GM18951 (cell line): ENCODE results near the gene SNX13.

ENCODE experiments used
- POLR2A ChIP-seq: IDR thresholded peaks from 4 replicates; pipeline ENCODE4 v1.6.1; 2011; ENCODE audit warnings: mild to moderate bottlenecking; ENCODE audit not compliant: insufficient read length, insufficient read depth; ENCODE audit errors: extremely low read depth
- in situ Hi-C: fragments of 300-500 bp; cut with MboI; formaldehyde crosslinking; loops from one replicate; pipeline ENCODE4 v1.12.0; 2022; ENCODE audit warnings: low sequenced_read_pairs, mixed read lengths, inconsistent platforms; ENCODE audit not compliant: unreplicated experiment

Gene SNX13, protein sequence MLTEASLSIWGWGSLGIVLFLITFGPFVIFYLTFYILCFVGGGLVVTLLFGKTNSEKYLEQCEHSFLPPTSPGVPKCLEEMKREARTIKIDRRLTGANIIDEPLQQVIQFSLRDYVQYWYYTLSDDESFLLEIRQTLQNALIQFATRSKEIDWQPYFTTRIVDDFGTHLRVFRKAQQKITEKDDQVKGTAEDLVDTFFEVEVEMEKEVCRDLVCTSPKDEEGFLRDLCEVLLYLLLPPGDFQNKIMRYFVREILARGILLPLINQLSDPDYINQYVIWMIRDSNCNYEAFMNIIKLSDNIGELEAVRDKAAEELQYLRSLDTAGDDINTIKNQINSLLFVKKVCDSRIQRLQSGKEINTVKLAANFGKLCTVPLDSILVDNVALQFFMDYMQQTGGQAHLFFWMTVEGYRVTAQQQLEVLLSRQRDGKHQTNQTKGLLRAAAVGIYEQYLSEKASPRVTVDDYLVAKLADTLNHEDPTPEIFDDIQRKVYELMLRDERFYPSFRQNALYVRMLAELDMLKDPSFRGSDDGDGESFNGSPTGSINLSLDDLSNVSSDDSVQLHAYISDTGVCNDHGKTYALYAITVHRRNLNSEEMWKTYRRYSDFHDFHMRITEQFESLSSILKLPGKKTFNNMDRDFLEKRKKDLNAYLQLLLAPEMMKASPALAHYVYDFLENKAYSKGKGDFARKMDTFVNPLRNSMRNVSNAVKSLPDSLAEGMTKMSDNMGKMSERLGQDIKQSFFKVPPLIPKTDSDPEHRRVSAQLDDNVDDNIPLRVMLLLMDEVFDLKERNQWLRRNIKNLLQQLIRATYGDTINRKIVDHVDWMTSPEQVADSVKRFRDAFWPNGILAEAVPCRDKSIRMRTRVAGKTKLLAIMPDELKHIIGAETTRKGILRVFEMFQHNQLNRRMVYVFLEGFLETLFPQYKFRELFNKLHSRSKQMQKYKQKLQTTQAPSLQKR

DNA sequence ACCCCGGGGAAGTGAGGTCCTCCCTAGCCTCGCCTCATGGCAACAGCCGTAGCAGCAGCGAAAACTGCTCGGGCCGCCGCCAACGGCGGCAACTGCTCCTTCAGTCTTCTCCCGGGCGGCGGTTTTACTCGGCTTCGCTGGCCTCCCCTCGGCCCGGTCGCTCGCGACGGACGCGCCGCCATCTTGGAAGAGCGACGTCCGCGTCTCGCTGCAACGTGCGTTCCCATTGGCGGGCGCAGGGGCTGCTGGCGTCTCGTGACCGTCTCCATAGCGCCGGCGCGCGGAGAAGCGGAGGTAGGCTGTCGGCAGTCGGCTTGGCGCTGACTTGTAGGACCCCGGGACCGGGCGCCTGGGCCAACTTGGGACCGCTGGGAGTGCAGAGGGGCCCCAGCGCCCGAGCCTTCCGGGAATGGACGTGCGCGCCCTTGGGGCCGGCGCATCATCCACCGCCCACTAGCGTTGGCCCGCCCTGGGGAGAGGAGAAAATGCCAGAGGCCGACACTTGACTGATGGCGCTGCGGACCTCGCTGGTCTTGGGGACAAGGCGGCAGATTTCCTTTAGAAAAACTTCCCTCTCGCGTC lies at the start of gene SNX13:
TSS of gene SNX13 (minus strand) at position 193 of the 582 bp plus-strand sequence. CDS start 199 bp downstream, outside the sequence.
- peak; percentile 92 for TF ChIP-seq POLR2A
- in situ Hi-C loops: no loop called here

DNA sequence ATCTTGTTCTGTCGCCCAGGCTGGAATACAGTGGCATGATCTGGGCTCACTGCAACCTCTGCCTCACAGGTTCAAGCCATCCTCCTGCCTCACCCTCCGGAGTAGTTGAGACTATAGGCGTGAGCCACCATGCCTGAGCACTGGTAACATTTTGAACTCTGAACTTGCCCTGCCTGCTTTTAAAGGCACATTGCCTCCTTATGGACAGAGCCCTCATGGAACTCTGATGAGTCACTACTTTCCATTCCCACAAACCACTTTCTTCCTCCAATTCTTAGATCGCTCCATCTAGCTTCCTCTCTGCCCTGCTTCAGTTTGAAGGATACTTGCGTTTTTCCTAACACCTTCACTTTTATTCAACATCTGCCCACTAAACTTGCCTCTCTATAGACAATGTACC lies 49.3 kb upstream of the SNX13 start:
- in situ Hi-C loops: no loop called here
- TF ChIP-seq POLR2A: no peak

DNA sequence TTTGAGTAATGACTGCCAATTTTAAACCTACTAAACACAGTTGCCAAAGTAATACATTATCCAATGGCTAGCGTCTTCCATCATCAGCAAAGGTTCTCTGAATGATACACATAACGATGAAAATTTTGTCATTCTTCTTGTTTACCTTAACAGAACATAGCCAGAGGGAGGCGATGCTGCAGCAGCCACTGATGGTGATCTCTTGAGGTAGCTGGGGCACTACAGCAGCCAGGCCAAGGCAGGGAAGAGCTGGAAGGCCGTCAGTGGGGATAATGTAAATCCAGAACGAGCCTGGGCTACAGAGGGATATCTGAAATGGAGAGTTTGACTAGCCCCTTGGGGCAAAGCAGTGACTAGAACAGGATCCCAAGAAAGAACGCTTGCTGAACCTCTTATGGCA lies 48.6 kb upstream of the SNX13 start:
- in situ Hi-C loops: no loop called here
- no peak for TF ChIP-seq POLR2A

DNA sequence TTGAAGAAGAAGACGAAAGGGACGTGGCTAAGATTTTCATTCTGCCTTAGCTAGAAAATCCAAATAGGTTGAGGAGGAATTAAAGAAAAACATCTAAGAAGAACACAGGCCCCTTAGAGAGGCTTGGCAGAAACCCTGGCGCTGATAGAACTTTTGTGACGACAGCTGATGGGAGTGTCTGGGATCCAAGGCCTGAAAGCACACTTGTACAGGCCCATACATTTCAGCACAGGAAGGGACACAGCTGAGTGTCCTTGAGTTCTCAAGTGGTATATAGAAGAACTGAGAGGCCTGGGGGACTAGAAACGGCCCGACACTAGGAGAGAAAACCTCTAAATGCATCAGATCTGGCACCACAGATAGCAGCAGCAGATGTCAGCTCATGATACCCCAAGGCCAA lies 47.8 kb upstream of the SNX13 start:
- no peak for TF ChIP-seq POLR2A
- in situ Hi-C loops: no loop called here

DNA sequence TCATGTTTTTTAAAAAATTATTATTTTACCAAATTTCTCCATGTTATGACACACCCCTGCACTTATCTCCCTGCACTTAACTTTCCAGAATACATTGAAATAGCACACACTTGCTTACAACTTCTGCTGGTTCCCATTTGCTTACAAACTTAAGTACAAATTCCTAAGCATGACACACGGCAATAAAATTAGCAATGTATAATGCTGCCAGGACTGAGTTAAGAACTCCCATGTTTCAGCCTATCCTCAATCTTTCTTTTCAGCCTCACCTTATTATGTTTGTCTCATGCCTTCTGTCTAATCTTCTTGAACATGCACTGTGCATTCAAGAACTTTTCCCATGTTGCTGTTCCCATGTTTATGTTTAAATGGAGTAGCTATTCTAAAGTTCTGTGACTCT lies 46.6 kb upstream of the SNX13 start:
- in situ Hi-C loops: no loop called here
- TF ChIP-seq POLR2A: no peak

DNA sequence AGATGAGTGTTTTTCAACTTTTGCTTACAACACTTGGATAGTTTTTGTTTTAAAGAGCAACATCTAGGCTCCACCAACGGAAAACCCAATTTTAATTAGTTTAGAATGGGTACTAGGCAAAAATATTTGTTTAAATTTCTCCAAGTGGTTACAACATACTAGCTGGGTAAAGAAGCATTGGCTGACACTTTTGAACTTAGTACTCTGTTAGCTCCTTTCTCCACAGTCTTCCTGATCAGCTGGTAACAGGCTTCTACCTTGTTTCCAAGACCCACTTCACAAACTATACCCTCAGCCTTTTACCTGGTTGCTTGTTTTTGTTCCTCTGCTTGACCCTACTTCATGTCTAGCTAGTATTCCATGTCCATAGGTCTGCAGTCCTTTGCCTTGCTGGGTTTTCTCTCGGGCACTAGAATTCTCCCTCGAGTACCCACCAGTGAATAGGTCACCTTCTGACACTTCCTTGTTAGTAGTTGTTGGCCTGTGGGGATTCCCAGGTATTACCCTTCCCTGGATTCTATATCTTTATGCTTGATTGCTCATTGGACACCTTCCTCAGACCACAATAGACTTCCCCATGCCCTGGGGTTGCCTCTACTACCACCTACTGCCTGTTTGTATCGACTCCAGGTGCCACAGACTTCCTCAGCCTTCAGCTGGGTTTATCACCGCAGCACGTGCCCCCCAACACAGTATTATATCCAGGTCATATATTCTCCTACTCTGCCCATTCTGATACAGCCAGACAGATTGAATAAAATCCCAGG lies 45.4 kb upstream of the SNX13 start:
- in situ Hi-C loops: no loop called here
- no peak for TF ChIP-seq POLR2A

DNA sequence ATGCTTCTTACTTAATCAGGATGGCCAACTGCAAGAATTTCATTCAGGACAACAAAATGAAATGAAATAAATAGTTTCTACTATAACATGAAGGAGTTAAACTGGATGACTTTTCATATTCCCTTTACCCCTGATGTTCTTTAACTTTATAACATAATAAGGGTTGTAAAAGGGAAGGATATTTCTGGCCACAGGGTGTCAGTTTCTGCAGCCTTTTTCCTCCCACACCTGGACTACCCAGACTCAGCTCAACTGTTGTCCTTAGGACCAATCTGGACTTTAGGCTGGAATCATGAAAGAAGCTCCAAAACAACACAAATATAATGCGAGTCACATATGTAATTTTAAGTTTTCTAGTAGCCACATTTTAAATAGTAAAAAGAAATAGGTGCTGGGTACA lies 44.0 kb upstream of the SNX13 start:
- no peak for TF ChIP-seq POLR2A
- in situ Hi-C loops: no loop called here

DNA sequence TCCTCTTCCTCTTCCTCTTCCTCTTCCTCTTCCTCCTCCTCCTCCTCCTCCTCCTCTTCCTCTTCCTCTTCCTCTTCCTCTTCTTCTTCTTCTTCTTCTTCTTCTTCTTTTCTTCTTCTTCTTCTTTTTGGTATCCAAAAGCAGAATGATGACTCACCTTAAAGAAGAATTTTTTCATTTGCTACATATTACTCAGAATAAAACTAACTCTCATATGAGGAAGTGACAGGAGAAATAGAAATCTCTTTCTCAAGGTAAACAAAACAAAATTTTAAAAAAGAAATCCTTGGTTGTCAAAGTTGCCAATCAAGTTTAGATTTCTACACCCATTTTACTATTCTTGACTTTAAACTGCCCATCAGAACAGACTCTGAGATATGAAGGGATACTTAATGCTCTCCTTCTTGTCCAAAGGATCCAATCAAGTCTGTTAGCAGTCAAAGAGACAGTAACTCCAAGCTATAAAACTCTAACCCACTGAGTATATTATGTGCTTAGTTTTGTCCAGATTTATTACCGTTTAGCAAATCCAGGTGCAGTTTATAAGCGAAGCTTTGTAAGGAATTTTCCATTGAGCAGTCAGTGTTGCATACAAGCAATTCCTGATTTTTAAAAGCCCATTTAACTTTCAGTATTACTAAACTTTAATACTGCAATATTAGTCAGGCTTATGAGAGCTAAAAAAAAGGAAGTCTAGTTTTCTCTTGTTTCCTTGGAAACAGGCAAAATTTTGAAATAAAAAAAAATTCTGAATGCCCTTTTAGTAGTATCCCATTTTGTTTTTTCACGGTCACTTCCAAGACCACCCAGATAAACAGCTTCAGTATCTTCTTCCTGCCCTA lies 43.1 kb upstream of the SNX13 start:
- in situ Hi-C loops: no loop called here
- TF ChIP-seq POLR2A: no peak

DNA sequence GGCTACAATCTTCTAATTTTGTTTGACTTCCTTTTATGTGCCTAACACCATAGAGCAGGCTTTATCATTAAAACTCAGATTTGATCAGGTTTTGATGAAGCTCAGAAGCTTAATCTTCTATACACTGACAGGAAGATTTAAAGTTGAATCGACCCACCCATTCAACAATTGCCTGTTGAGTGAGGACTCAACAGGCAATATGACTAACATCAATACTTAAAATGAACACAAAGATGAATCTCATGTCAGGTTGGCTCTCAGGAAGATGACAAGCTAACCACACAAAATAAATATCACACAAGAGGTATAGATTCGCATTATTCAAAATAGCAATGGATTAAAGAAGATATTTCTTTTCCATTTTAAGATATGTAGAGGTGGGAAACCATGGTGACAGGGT lies 36.7 kb upstream of the SNX13 start:
- TF ChIP-seq POLR2A: no peak
- in situ Hi-C loops: no loop called here

DNA sequence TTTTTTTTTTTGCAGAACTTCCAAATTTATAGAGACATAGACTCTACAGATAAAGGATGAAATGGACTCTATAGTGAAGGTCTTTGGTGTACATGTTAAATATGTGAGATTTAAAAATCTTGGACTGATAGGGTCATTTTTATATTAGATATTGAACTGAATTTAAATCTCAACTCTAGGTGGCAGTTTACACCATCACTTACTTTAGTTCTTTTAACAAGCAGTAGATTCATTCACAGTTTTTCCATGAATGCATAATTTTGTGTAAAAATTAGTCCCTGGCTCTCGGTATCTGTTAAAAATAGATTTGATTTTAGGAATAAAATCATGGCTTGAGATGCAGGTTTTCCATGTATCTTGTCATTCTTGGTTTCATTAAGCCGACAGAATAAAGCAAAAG lies 31.1 kb upstream of the SNX13 start:
- TF ChIP-seq POLR2A: no peak

DNA sequence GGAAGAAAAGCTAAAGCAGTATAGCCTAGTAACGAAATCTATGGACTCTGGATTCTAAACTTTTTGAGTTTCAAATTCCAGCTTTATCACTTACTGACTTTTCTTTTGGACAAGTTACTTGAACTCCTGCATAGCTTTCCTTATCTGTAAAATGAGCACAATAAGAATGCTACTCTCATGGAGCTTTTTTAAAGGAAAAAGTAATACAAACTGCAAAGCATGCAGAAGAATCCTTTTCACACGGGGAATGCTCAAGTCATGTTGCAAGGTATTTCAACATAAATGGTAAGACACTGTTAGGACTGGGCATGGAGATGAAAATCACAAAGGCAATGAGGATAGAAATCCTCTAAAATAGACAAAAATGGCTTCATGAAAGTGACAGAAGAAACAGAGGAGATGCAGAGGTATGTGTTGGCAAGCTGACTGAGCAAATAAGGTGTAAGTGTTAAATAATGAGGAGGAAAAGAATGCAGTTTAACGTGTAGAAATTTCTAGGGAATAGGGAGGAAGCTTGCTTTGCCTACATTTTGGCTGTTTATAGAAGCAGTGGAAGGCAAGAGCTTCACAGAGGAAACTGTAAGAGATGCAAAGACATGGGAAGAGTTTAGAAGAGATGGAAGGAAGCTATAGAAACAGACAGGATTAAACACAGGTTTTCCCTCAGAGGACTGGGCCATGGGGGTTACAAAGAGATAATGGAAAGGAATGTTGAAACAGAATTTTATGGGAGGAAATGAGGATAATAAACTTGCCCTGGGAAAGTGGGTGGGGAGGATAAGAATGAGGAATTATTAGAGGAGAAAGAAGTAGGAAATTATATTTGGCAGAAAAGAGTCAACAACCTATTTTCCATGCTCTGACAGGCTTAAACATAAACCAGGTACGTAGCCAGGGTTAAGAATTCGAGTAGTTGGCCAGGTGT lies 28.8 kb upstream of the SNX13 start:
- in situ Hi-C loops: no loop called here
- no peak for TF ChIP-seq POLR2A

More for the DNA sequence above, 31.1 kb upstream of the SNX13 start:
- in situ Hi-C loops: no loop called here
